Breast epithelium (tissue), 3 donors: Measurements from ENCODE around the gene RO60.

Source experiments
- CTCF ChIP-seq, 3 donors: fragments of 450-650 bp; IDR thresholded peaks; one replicate each; pipeline ENCODE4 v1.5.1; 2016 to 2017; ENCODE audit warnings: antibody characterized with exemption in 3 of 3, mild to moderate bottlenecking in 3 of 3, moderate library complexity in 3 of 3
- POLR2A ChIP-seq: fragments of 450-650 bp; IDR thresholded peaks from one replicate; pipeline ENCODE4 v1.6.1; 2016; ENCODE audit warnings: antibody characterized with exemption, mild to moderate bottlenecking, moderate library complexity
- POLR2AphosphoS5 ChIP-seq, 3 donors: sonication (generic); formaldehyde crosslinking; IDR thresholded peaks; one replicate each; pipeline ENCODE4 v1.6.1; 2017; ENCODE audit warnings: antibody characterized with exemption in 3 of 3

GRCh38 chr1:193066606-193067005 is 7.2 kb downstream of the RO60 start:
- TF ChIP-seq POLR2A (no peak), CTCF (IDR thresholded peaks at IDR 0.05) (no peak), POLR2AphosphoS5 (IDR thresholded peaks at IDR 0.05) (no peak)
